ENCODE measurements around the gene ALDH1A2. TPM values are rescaled to one million over a fixed set of nuclear protein-coding genes. Genes with fewer than 3 reads are reported as not detected.

ALDH1A2 gene
- polyA plus RNA-seq, 1 of the 3 experiments (the other 2 are of a cell fraction): not detected

- H2AFZ ChIP-seq (ENCODE audit: low read depth): no peak overlapping the region
- no peaks in the 10 kb centered on the region for H3K27me3 ChIP-seq (ENCODE audit: insufficient read depth)
- no peak for DNase-seq
- no peaks in the 10 kb centered on the region for H3K9me3 ChIP-seq
- no peak overlapping the region for H3K9ac ChIP-seq
- CTCF ChIA-PET: interaction anchor here (1.0 to 1.6 kb wide), 2 partner anchors 58 to 105 kb away, joined by 3 to 5 read pairs; no protein-coding TSS in a partner anchor
- no peaks in the 10 kb centered on the region for H3K36me3 ChIP-seq (replicated peaks in 1 of 2; ENCODE audit: control insufficient read depth in 1 of 2, insufficient read depth in 2 of 2, low read length in 1 of 2)
- no peaks in the 10 kb centered on the region for H3K79me2 ChIP-seq (ENCODE audit: insufficient read depth)
- H3K4me3 ChIP-seq (ENCODE audit: low read depth in 2 of 2, low read length in 1 of 2): no peak overlapping the region
- no peaks in the 10 kb centered on the region for H3K9me2 ChIP-seq
- H4K20me1 ChIP-seq (ENCODE audit: insufficient read depth): no peaks in the 10 kb centered on the region
- H3K4me2 ChIP-seq: no peak overlapping the region
- POLR2A ChIA-PET: no interaction called here
- no peaks in the 10 kb centered on the region for H3K4me1 ChIP-seq (ENCODE audit: control insufficient read depth in 1 of 2, insufficient read depth in 2 of 2, low read depth in 1 of 2, low read length in 1 of 2)
- 68% methylated on average over 4 of the region's 4 CpGs for WGBS (ENCODE audit: low lambda C conversion rate)
- TF ChIP-seq TCF12 (IDR thresholded peaks at IDR 0.05) (no peak), GABPA (IDR thresholded peaks at IDR 0.05; ENCODE audit: low read depth) (no peak), CHD2 (IDR thresholded peaks at IDR 0.05; ENCODE audit: low read length, partially characterized antibody) (no peak), FOSL2 (IDR thresholded peaks at IDR 0.05; ENCODE audit: borderline replicate concordance, low read depth) (no peak), USF2 (IDR thresholded peaks at IDR 0.05; ENCODE audit: borderline replicate concordance, low read depth, low read length) (no peak), RAD21 (IDR thresholded peaks at IDR 0.05; ENCODE audit: low read length) (no peak), FOXM1 (IDR thresholded peaks at IDR 0.05; ENCODE audit: low read depth) (no peak), ELF1 (IDR thresholded peaks at IDR 0.05) (no peak), RXRA (IDR thresholded peaks at IDR 0.05; ENCODE audit: borderline replicate concordance, low read depth) (no peak), SIN3A (IDR thresholded peaks at IDR 0.05; ENCODE audit: borderline replicate concordance, low read depth, low read length) (no peak), POLR2AphosphoS5 (IDR thresholded peaks at IDR 0.05; ENCODE audit: low read depth, low read length) (no peak), JUND (IDR thresholded peaks at IDR 0.05) (no peak), PBX3 (IDR thresholded peaks at IDR 0.05) (no peak), TEAD4 (IDR thresholded peaks at IDR 0.05; ENCODE audit: borderline replicate concordance, insufficient read depth) (no peak), EP300 (IDR thresholded peaks at IDR 0.05; ENCODE audit: borderline replicate concordance in 1 of 2, low read depth in 1 of 2, low read length in 1 of 2) (no peak), EZH2phosphoT487 (IDR thresholded peaks at IDR 0.05; ENCODE audit: borderline replicate concordance, low read depth) (no peak)
- TF ChIP-seq, protein P1, sequence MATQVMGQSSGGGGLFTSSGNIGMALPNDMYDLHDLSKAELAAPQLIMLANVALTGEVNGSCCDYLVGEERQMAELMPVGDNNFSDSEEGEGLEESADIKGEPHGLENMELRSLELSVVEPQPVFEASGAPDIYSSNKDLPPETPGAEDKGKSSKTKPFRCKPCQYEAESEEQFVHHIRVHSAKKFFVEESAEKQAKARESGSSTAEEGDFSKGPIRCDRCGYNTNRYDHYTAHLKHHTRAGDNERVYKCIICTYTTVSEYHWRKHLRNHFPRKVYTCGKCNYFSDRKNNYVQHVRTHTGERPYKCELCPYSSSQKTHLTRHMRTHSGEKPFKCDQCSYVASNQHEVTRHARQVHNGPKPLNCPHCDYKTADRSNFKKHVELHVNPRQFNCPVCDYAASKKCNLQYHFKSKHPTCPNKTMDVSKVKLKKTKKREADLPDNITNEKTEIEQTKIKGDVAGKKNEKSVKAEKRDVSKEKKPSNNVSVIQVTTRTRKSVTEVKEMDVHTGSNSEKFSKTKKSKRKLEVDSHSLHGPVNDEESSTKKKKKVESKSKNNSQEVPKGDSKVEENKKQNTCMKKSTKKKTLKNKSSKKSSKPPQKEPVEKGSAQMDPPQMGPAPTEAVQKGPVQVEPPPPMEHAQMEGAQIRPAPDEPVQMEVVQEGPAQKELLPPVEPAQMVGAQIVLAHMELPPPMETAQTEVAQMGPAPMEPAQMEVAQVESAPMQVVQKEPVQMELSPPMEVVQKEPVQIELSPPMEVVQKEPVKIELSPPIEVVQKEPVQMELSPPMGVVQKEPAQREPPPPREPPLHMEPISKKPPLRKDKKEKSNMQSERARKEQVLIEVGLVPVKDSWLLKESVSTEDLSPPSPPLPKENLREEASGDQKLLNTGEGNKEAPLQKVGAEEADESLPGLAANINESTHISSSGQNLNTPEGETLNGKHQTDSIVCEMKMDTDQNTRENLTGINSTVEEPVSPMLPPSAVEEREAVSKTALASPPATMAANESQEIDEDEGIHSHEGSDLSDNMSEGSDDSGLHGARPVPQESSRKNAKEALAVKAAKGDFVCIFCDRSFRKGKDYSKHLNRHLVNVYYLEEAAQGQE (IDR thresholded peaks at IDR 0.05; ENCODE audit: low read depth, low read length): no peak
- TF ChIP-seq, protein P2, sequence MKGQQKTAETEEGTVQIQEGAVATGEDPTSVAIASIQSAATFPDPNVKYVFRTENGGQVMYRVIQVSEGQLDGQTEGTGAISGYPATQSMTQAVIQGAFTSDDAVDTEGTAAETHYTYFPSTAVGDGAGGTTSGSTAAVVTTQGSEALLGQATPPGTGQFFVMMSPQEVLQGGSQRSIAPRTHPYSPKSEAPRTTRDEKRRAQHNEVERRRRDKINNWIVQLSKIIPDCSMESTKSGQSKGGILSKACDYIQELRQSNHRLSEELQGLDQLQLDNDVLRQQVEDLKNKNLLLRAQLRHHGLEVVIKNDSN (IDR thresholded peaks at IDR 0.05; ENCODE audit: borderline replicate concordance, low read depth): no peak
- TF ChIP-seq, protein P3, sequence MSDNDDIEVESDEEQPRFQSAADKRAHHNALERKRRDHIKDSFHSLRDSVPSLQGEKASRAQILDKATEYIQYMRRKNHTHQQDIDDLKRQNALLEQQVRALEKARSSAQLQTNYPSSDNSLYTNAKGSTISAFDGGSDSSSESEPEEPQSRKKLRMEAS (IDR thresholded peaks at IDR 0.05; ENCODE audit: low read depth): no peak
- TF ChIP-seq, protein P4, sequence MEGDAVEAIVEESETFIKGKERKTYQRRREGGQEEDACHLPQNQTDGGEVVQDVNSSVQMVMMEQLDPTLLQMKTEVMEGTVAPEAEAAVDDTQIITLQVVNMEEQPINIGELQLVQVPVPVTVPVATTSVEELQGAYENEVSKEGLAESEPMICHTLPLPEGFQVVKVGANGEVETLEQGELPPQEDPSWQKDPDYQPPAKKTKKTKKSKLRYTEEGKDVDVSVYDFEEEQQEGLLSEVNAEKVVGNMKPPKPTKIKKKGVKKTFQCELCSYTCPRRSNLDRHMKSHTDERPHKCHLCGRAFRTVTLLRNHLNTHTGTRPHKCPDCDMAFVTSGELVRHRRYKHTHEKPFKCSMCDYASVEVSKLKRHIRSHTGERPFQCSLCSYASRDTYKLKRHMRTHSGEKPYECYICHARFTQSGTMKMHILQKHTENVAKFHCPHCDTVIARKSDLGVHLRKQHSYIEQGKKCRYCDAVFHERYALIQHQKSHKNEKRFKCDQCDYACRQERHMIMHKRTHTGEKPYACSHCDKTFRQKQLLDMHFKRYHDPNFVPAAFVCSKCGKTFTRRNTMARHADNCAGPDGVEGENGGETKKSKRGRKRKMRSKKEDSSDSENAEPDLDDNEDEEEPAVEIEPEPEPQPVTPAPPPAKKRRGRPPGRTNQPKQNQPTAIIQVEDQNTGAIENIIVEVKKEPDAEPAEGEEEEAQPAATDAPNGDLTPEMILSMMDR (IDR thresholded peaks at IDR 0.05): no peak
- no peaks in the 10 kb centered on the region for H3F3A ChIP-seq (replicated peaks; ENCODE audit: insufficient read depth)
- no peak overlapping the region for H3K27ac ChIP-seq (ENCODE audit: low read depth in 2 of 2, low read length in 1 of 2)
Measured at GRCh38 chr15:57961919-57962318, 103.6 kb downstream of the ALDH1A2 start.
